ENCODE results near the gene KCNQ1. TPM values are rescaled to one million over a fixed set of nuclear protein-coding genes. Genes with fewer than 3 reads are reported as not detected.

Gene KCNQ1
- total RNA-seq, 1 experiment from 2014 or later, result 10.7 TPM

DNA sequence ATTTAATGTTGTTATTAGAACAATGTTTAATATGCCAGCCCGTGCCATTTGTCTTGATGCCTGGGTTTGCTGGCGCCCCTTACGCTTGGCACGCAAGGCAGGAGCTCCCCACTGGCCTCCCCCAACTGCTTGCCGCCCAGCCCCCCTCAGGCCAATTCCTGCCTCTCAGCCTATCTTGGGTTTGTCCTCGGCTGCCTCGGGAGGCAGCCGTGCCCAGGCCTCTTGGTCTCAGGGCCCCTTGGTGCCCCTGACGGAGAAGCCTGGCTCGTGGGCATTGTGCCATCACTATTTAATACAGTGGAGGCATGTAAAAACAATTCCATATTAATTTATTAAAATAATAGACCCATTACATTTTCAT is 135.2 kb downstream of the KCNQ1 start:
- intact Hi-C loops (cut with micrococcal nuclease), result no loop called here
- no peak for DNase-seq (ENCODE audit: low read depth, low spot score)
- ChIA-PET CTCF (no interaction called here), RAD21 (ENCODE audit: low non-redundant PET in 1 of 2, low total read pairs in 2 of 2, uncharacterized antibody in 2 of 2, unreplicated experiment in 2 of 2) (no interaction called here), POLR2A (no interaction called here)
- Histone ChIP-seq H3K9me2 (ENCODE audit: insufficient read depth) (no peaks in the 10 kb centered on the region), H3K4me1 (ENCODE audit: control insufficient read depth in 1 of 2, insufficient read depth in 2 of 2, low read length in 2 of 2) (0 out of 4 replicates have a peak, but pooled peaks cover 0 to 4% of the 10 kb centered on the region in 2 experiments), H2AFZ (ENCODE audit: low read depth, low read length, poor library complexity, severe bottlenecking) (no peak overlapping the region), H3K4me3 (replicated peaks in 1 of 2; ENCODE audit: low read depth in 1 of 2, low read length in 2 of 2) (no peak overlapping the region), H3K4me2 (ENCODE audit: low read length) (no peak overlapping the region), H4K20me1 (ENCODE audit: insufficient read depth) (no peaks in the 10 kb centered on the region), H3K27ac (ENCODE audit: low read depth, low read length) (no peak overlapping the region), H3K9ac (ENCODE audit: low read length) (no peak overlapping the region), H3K27me3 (ENCODE audit: insufficient read depth, low read length) (no peaks in the 10 kb centered on the region), H3K9me3 (ENCODE audit: control insufficient read depth in 1 of 2, insufficient read depth in 1 of 2, low read depth in 1 of 2, low read length in 2 of 2) (no peaks in the 10 kb centered on the region), H3K79me2 (ENCODE audit: insufficient read depth, low read length) (no peaks in the 10 kb centered on the region), H3K36me3 (ENCODE audit: control insufficient read depth in 1 of 2, insufficient read depth in 2 of 2, low read length in 2 of 2) (no peaks in the 10 kb centered on the region)
- no TSS peak for BruUV-seq (replicated peaks)
- TF ChIP-seq RAD21 (IDR thresholded peaks at IDR 0.05; ENCODE audit: low read depth) (no peak), ZNF274 (IDR thresholded peaks at IDR 0.05; ENCODE audit: low read depth, low read length) (no peak), EGR1 (IDR thresholded peaks at IDR 0.05; ENCODE audit: low read depth) (no peak), SP1 (IDR thresholded peaks at IDR 0.05; ENCODE audit: low read depth) (no peak), TCF7L2 (IDR thresholded peaks at IDR 0.05; ENCODE audit: borderline replicate concordance, extremely low read depth, insufficient read depth, insufficient read length) (no peak), ELF1 (IDR thresholded peaks at IDR 0.05; ENCODE audit: borderline replicate concordance, low read depth) (no peak), ZFX (IDR thresholded peaks at IDR 0.05) (no peak), FOSL1 (IDR thresholded peaks at IDR 0.05; ENCODE audit: low read depth) (no peak), CBX3 (IDR thresholded peaks at IDR 0.05; ENCODE audit: low read depth) (no peak), SIN3A (IDR thresholded peaks at IDR 0.05; ENCODE audit: low read depth) (no peak), JUND (IDR thresholded peaks at IDR 0.05) (no peak), POLR2A (IDR thresholded peaks at IDR 0.05; ENCODE audit: borderline replicate concordance, extremely low read depth, insufficient read depth, insufficient read length) (no peak), SRF (IDR thresholded peaks at IDR 0.05; ENCODE audit: low read depth) (no peak)
- TF ChIP-seq, protein P1, sequence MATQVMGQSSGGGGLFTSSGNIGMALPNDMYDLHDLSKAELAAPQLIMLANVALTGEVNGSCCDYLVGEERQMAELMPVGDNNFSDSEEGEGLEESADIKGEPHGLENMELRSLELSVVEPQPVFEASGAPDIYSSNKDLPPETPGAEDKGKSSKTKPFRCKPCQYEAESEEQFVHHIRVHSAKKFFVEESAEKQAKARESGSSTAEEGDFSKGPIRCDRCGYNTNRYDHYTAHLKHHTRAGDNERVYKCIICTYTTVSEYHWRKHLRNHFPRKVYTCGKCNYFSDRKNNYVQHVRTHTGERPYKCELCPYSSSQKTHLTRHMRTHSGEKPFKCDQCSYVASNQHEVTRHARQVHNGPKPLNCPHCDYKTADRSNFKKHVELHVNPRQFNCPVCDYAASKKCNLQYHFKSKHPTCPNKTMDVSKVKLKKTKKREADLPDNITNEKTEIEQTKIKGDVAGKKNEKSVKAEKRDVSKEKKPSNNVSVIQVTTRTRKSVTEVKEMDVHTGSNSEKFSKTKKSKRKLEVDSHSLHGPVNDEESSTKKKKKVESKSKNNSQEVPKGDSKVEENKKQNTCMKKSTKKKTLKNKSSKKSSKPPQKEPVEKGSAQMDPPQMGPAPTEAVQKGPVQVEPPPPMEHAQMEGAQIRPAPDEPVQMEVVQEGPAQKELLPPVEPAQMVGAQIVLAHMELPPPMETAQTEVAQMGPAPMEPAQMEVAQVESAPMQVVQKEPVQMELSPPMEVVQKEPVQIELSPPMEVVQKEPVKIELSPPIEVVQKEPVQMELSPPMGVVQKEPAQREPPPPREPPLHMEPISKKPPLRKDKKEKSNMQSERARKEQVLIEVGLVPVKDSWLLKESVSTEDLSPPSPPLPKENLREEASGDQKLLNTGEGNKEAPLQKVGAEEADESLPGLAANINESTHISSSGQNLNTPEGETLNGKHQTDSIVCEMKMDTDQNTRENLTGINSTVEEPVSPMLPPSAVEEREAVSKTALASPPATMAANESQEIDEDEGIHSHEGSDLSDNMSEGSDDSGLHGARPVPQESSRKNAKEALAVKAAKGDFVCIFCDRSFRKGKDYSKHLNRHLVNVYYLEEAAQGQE (IDR thresholded peaks at IDR 0.05; ENCODE audit: low read depth), result no peak
- TF ChIP-seq, protein P2, sequence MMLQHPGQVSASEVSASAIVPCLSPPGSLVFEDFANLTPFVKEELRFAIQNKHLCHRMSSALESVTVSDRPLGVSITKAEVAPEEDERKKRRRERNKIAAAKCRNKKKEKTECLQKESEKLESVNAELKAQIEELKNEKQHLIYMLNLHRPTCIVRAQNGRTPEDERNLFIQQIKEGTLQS (IDR thresholded peaks at IDR 0.05), result no peak
- TF ChIP-seq, protein P3, sequence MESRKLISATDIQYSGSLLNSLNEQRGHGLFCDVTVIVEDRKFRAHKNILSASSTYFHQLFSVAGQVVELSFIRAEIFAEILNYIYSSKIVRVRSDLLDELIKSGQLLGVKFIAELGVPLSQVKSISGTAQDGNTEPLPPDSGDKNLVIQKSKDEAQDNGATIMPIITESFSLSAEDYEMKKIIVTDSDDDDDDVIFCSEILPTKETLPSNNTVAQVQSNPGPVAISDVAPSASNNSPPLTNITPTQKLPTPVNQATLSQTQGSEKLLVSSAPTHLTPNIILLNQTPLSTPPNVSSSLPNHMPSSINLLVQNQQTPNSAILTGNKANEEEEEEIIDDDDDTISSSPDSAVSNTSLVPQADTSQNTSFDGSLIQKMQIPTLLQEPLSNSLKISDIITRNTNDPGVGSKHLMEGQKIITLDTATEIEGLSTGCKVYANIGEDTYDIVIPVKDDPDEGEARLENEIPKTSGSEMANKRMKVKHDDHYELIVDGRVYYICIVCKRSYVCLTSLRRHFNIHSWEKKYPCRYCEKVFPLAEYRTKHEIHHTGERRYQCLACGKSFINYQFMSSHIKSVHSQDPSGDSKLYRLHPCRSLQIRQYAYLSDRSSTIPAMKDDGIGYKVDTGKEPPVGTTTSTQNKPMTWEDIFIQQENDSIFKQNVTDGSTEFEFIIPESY (IDR thresholded peaks at IDR 0.05; ENCODE audit: extremely low read depth, insufficient replicate concordance, low read length), result no peak
- TF ChIP-seq, protein P4, sequence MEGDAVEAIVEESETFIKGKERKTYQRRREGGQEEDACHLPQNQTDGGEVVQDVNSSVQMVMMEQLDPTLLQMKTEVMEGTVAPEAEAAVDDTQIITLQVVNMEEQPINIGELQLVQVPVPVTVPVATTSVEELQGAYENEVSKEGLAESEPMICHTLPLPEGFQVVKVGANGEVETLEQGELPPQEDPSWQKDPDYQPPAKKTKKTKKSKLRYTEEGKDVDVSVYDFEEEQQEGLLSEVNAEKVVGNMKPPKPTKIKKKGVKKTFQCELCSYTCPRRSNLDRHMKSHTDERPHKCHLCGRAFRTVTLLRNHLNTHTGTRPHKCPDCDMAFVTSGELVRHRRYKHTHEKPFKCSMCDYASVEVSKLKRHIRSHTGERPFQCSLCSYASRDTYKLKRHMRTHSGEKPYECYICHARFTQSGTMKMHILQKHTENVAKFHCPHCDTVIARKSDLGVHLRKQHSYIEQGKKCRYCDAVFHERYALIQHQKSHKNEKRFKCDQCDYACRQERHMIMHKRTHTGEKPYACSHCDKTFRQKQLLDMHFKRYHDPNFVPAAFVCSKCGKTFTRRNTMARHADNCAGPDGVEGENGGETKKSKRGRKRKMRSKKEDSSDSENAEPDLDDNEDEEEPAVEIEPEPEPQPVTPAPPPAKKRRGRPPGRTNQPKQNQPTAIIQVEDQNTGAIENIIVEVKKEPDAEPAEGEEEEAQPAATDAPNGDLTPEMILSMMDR (IDR thresholded peaks at IDR 0.05 in 2 of 3, conservative IDR thresholded peaks at IDR 0.05 in 1 of 3; ENCODE audit: borderline replicate concordance in 1 of 3, insufficient read depth in 1 of 3, low read depth in 2 of 3, low read length in 2 of 3), result no peak
- no peak for ATAC-seq
